GM12878 (cell line): ENCODE results near the gene GPR39. TPM values are rescaled to one million over a fixed set of nuclear protein-coding genes. Genes with fewer than 3 reads are reported as not detected.

Experiments
- ATAC-seq: fragments of 200-7000 bp; cut with Tn5 transposase; 3 replicates; pipeline ENCODE4 v1.9.1; 2020; ENCODE audit warnings: mild to moderate bottlenecking, moderate library complexity
- BruUV-seq: library from RNA; stranded (reverse); fragments of 400-500 nt; replicated peaks from 2 replicates; lab custom pipeline; 2021; lab: Mats Ljungman, UMichigan
- CTCF ChIA-PET: fragments of 300-600 bp; sonication (Branson Sonifier 250); formaldehyde crosslinking; extraction: SDS; loops from one replicate; lab custom pipeline; 2021; ENCODE audit warnings: inconsistent platforms; lab: Yijun Ruan, JAX
- POLR2A ChIA-PET: fragments of 350-600 bp; formaldehyde crosslinking; extraction: SDS; loops from one replicate; lab custom pipeline; 2021; ENCODE audit warnings: inconsistent platforms; lab: Charles Lee
- RAD21 ChIA-PET: fragments of 300-600 bp; sonication (Branson Sonifier 250); formaldehyde crosslinking; loops from one replicate; lab custom pipeline; 2023; ENCODE audit warnings: antibody characterized with exemption; ENCODE audit not compliant: unreplicated experiment; lab: Charles Lee
- SMC1A ChIA-PET: fragments of 300-600 bp; sonication (Branson Sonifier 250); formaldehyde crosslinking; loops from one replicate; lab custom pipeline; 2023; ENCODE audit not compliant: unreplicated experiment, uncharacterized antibody; lab: Charles Lee
- DNase-seq: peaks from one replicate; pipeline ENCODE4 v3.0.0-alpha.2; 2011; ENCODE audit warnings: low read depth, low spot score
- FAIRE-seq: peaks from 3 replicates; lab custom pipeline; 2011; peaks lifted over from hg19 to GRCh38; lab: Jason Lieb, UNC
- H2AFZ ChIP-seq: 2 replicates; pipeline ENCODE4 v1.6.0; 2011; ENCODE audit warnings: low read depth, low read length, control low read depth; ENCODE audit not compliant: control insufficient read depth
- H3K27ac ChIP-seq: 2 replicates; pipeline ENCODE4 v1.5.1; 2011; ENCODE audit warnings: control low read depth; ENCODE audit not compliant: control insufficient read depth, insufficient read depth
- H3K27me3 ChIP-seq, 2 experiments: replicated peaks in 1 of 2; 2 replicates each; pipeline versions ENCODE4 v1.6.0 to v1.6.1; 2011; ENCODE audit warnings: low read length in 1 of 2; ENCODE audit not compliant: control insufficient read depth in 2 of 2, insufficient read depth in 2 of 2
- H3K36me3 ChIP-seq, 2 experiments: 2 replicates each; pipeline ENCODE4 v1.5.1; 2011; ENCODE audit warnings: low read length in 1 of 2; ENCODE audit not compliant: control insufficient read depth in 2 of 2, insufficient read depth in 2 of 2
- H3K4me1 ChIP-seq: 2 replicates; pipeline ENCODE4 v1.6.1; 2011; ENCODE audit warnings: mild to moderate bottlenecking, low read length, moderate library complexity, mixed read lengths; ENCODE audit not compliant: control insufficient read depth, insufficient read depth
- H3K4me2 ChIP-seq: 2 replicates; pipeline ENCODE4 v1.6.0; 2011; ENCODE audit warnings: control low read depth; ENCODE audit not compliant: control insufficient read depth, insufficient read depth
- H3K4me3 ChIP-seq: fragments of 200-600 bp; sonication (generic); 2 replicates; pipeline ENCODE4 v1.5.1; 2016
- H3K79me2 ChIP-seq: 2 replicates; pipeline ENCODE4 v1.6.0; 2011; ENCODE audit warnings: low read length; ENCODE audit not compliant: control insufficient read depth, insufficient read depth
- H3K9ac ChIP-seq: 2 replicates; pipeline ENCODE4 v1.8.0; 2011; ENCODE audit warnings: low read length, control low read depth, mixed read lengths; ENCODE audit not compliant: control insufficient read depth, insufficient read depth
- H3K9me3 ChIP-seq: replicated peaks from 3 replicates; pipeline ENCODE4 v1.5.1; 2011; ENCODE audit warnings: mild to moderate bottlenecking, low read length; ENCODE audit not compliant: control insufficient read depth, insufficient read depth
- H4K20me1 ChIP-seq: 2 replicates; pipeline ENCODE4 v1.6.0; 2011; ENCODE audit not compliant: control insufficient read depth, insufficient read depth
- CBX3 ChIP-seq: fragments of 200-600 bp; sonication (generic); IDR thresholded peaks from 2 replicates; pipeline ENCODE4 v1.6.1; 2016; ENCODE audit warnings: low read depth, borderline replicate concordance
- CHD2 ChIP-seq: IDR thresholded peaks from 2 replicates; pipeline ENCODE4 v1.6.1; 2011; ENCODE audit warnings: low read depth, low read length, improper control_type of control experiment, borderline replicate concordance
- CREM ChIP-seq: IDR thresholded peaks from 2 replicates; pipeline ENCODE4 v1.6.1; 2014; ENCODE audit warnings: antibody characterized with exemption, low read depth
- GABPA ChIP-seq: IDR thresholded peaks from 2 replicates; pipeline ENCODE4 v1.6.1; 2014; ENCODE audit warnings: antibody characterized with exemption, low read depth, mild to moderate bottlenecking, inconsistent platforms
- GATAD2B ChIP-seq: fragments of 450-650 bp; conservative IDR thresholded peaks from 2 replicates; pipeline ENCODE4 v1.6.1; 2017; ENCODE audit warnings: low read depth, mild to moderate bottlenecking, moderate library complexity
- IKZF2 ChIP-seq, 2 experiments: fragments of 450-650 bp; IDR thresholded peaks; 2 replicates each; pipeline ENCODE4 v1.6.1; 2017; ENCODE audit warnings: mild to moderate bottlenecking in 2 of 2, moderate library complexity in 2 of 2
- MXI1 ChIP-seq: fragments of 150-350 bp; IDR thresholded peaks from 2 replicates; pipeline ENCODE4 v1.6.1; 2011; ENCODE audit warnings: low read depth, mild to moderate bottlenecking, inconsistent platforms, low read length, improper control_type of control experiment
- NFXL1 ChIP-seq: fragments of 450-650 bp; IDR thresholded peaks from 2 replicates; pipeline ENCODE4 v1.6.1; 2017; ENCODE audit warnings: antibody characterized with exemption, mild to moderate bottlenecking, borderline replicate concordance
- STAT1 ChIP-seq: fragments of 450-650 bp; conservative IDR thresholded peaks from 2 replicates; pipeline ENCODE4 v1.6.1; 2014; ENCODE audit warnings: antibody characterized with exemption, mild to moderate bottlenecking
- TCF12 ChIP-seq: IDR thresholded peaks from 2 replicates; pipeline ENCODE4 v1.6.1; 2011; ENCODE audit warnings: low read depth, mild to moderate bottlenecking, low read length
- USF1 ChIP-seq: IDR thresholded peaks from 2 replicates; pipeline ENCODE4 v1.6.1; 2011; ENCODE audit warnings: borderline replicate concordance, low read depth, mild to moderate bottlenecking, moderate library complexity, mixed read lengths, low read length; ENCODE audit not compliant: insufficient read depth; ENCODE audit errors: extremely low read length
- ZZZ3 ChIP-seq: IDR thresholded peaks from 2 replicates; pipeline ENCODE4 v1.6.1; 2011; ENCODE audit warnings: low read depth; ENCODE audit not compliant: control insufficient read depth, insufficient read length
- WGBS: methylation state at CpG from one replicate; pipeline ENCODE4 v1.1.6; 2016; ENCODE audit warnings: low lambda C conversion rate; ENCODE audit not compliant: insufficient replicate concordance, insufficient coverage; ENCODE audit errors: missing lambda C conversion rate; 5-methylcytosine and 5-hydroxymethylcytosine counted together
- in situ Hi-C: fragments of 300-500 bp; cut with MboI; formaldehyde crosslinking; loops from 9 replicates; pipeline ENCODE4 v1.14.3; 2018; ENCODE audit warnings: mixed read lengths
- intact Hi-C: fragments of 100-400 bp; cut with micrococcal nuclease; formaldehyde crosslinking; loops from one replicate; pipeline ENCODE4 v1.14.2; 2022; ENCODE audit not compliant: unreplicated experiment
- polyA plus RNA-seq, 11 experiments: library from polyadenylated mRNA; depleted of rRNA in 4 of 11; unstranded in 6 of 11; stranded (reverse) in 5 of 11; fragments of >200 nt; fragmentation: Nextera tagmentation in 4 of 11; fragmentation: Illumina TruSeq in 1 of 11; extraction: Ambion mirVana in 4 of 11; extraction: Trizol in 1 of 11; gene quantifications; 1 replicate in 1 of 11; 2 replicates in 10 of 11; pipeline versions ENCODE4 v1.2.1 to v1.2.3, GENCODE V29; 2011 to 2016; ENCODE audit warnings: inconsistent platforms in 2 of 11, missing spikeins in 2 of 11, low read depth in 1 of 11
- total RNA-seq, 4 experiments: library from RNA; depleted of rRNA in 3 of 4; stranded (reverse); fragments of >200 nt in 3 of 4; fragmentation: Illumina TruSeq in 1 of 4; extraction: Trizol in 1 of 4; gene quantifications; 2 replicates each; pipeline versions ENCODE4 v1.2.1 to v1.2.3, GENCODE V29; 2013 to 2021
- TF ChIP-seq, protein P1 (sequence below): fragments of 450-650 bp; IDR thresholded peaks from 2 replicates; pipeline ENCODE4 v1.6.1; 2017; ENCODE audit warnings: mild to moderate bottlenecking, moderate library complexity
- TF ChIP-seq, protein P2 (sequence below): fragments of 150-350 bp; IDR thresholded peaks from 2 replicates; pipeline ENCODE4 v1.6.1; 2016; ENCODE audit warnings: low read depth, low read length

The GPR39 gene
- total and polyA plus RNA-seq, 10 of the 15 experiments (the other 5 are each of a cell fraction or from before 2014, with no cell fraction given) = 0.05 to 0.23 TPM; not detected in 8

- Histone ChIP-seq H3K27ac (no peak overlapping the region), H3K79me2 (no peaks in the 10 kb centered on the region), H3K36me3 (no peaks in the 10 kb centered on the region), H3K9ac (no peak overlapping the region), H3K4me1 (no peaks in the 10 kb centered on the region), H3K4me3 (no peak overlapping the region), H3K4me2 (no peak overlapping the region), H3K9me3 (no peaks in the 10 kb centered on the region), H2AFZ (no peak overlapping the region), H4K20me1 (no peaks in the 10 kb centered on the region), H3K27me3 (no peaks in the 10 kb centered on the region)
- ChIA-PET RAD21 (interaction anchor here (0.6 kb wide), 1 partner anchor 1594 kb away, joined by 3 read pairs; no protein-coding TSS in a partner anchor), SMC1A (no interaction called here), POLR2A (no interaction called here), CTCF (interaction anchor here (0.6 kb wide), 1 partner anchor 86 kb away, joined by 3 read pairs; no protein-coding TSS in a partner anchor)
- TF ChIP-seq USF1 = no peak
- no peak for TF ChIP-seq CHD2
- TF ChIP-seq, protein P1, sequence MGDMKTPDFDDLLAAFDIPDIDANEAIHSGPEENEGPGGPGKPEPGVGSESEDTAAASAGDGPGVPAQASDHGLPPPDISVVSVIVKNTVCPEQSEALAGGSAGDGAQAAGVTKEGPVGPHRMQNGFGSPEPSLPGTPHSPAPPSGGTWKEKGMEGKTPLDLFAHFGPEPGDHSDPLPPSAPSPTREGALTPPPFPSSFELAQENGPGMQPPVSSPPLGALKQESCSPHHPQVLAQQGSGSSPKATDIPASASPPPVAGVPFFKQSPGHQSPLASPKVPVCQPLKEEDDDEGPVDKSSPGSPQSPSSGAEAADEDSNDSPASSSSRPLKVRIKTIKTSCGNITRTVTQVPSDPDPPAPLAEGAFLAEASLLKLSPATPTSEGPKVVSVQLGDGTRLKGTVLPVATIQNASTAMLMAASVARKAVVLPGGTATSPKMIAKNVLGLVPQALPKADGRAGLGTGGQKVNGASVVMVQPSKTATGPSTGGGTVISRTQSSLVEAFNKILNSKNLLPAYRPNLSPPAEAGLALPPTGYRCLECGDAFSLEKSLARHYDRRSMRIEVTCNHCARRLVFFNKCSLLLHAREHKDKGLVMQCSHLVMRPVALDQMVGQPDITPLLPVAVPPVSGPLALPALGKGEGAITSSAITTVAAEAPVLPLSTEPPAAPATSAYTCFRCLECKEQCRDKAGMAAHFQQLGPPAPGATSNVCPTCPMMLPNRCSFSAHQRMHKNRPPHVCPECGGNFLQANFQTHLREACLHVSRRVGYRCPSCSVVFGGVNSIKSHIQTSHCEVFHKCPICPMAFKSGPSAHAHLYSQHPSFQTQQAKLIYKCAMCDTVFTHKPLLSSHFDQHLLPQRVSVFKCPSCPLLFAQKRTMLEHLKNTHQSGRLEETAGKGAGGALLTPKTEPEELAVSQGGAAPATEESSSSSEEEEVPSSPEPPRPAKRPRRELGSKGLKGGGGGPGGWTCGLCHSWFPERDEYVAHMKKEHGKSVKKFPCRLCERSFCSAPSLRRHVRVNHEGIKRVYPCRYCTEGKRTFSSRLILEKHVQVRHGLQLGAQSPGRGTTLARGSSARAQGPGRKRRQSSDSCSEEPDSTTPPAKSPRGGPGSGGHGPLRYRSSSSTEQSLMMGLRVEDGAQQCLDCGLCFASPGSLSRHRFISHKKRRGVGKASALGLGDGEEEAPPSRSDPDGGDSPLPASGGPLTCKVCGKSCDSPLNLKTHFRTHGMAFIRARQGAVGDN = no peak
- TF ChIP-seq, protein P2, sequence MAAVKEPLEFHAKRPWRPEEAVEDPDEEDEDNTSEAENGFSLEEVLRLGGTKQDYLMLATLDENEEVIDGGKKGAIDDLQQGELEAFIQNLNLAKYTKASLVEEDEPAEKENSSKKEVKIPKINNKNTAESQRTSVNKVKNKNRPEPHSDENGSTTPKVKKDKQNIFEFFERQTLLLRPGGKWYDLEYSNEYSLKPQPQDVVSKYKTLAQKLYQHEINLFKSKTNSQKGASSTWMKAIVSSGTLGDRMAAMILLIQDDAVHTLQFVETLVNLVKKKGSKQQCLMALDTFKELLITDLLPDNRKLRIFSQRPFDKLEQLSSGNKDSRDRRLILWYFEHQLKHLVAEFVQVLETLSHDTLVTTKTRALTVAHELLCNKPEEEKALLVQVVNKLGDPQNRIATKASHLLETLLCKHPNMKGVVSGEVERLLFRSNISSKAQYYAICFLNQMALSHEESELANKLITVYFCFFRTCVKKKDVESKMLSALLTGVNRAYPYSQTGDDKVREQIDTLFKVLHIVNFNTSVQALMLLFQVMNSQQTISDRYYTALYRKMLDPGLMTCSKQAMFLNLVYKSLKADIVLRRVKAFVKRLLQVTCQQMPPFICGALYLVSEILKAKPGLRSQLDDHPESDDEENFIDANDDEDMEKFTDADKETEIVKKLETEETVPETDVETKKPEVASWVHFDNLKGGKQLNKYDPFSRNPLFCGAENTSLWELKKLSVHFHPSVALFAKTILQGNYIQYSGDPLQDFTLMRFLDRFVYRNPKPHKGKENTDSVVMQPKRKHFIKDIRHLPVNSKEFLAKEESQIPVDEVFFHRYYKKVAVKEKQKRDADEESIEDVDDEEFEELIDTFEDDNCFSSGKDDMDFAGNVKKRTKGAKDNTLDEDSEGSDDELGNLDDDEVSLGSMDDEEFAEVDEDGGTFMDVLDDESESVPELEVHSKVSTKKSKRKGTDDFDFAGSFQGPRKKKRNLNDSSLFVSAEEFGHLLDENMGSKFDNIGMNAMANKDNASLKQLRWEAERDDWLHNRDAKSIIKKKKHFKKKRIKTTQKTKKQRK = no peak
- no peak for TF ChIP-seq ZZZ3
- no peak for TF ChIP-seq CBX3
- no peak for TF ChIP-seq GATAD2B
- no peak for TF ChIP-seq TCF12
- TF ChIP-seq GABPA = no peak
- no peak for TF ChIP-seq STAT1
- no peak for TF ChIP-seq MXI1
- no peak for TF ChIP-seq CREM
- no peak for TF ChIP-seq IKZF2 (IDR thresholded peaks at IDR 0.05)
- no peak for TF ChIP-seq NFXL1
- FAIRE-seq = no peak
- intact Hi-C loops (no loop called here), in situ Hi-C loops (no loop called here)
- no peak for DNase-seq
- BruUV-seq = no TSS peak
- 0% methylated on average over 2 of the region's 2 CpGs for WGBS
- ATAC-seq = no peak
These were observed 24.4 kb upstream of the GPR39 start for GRCh38 chr2:132392221-132392620.
